ENCODE results near the gene DEGS2.
"Not testable (repeated sequence)": the region's sequence is repeated elsewhere in the genome, so short reads cannot be mapped to it uniquely, and the experiment has no call there.

Gene DEGS2

GRCh38 chr14:100159094-100159864 is at the start of gene DEGS2:
DEGS2 (minus strand) TSS chr14:100159645; CDS start chr14:100159587, 58 bp downstream.
- no peak for DNase-seq

- DNase-seq, result not testable (repeated sequence)
Measured at GRCh38 chr14:100208136-100208535, 48.7 kb upstream of the DEGS2 start.

- DNase-seq, result not testable (repeated sequence)
Measured at GRCh38 chr14:100207588-100207987, 48.1 kb upstream of the DEGS2 start.

- DNase-seq, result not testable (repeated sequence)
Measured at GRCh38 chr14:100204835-100205167, 45.4 kb upstream of the DEGS2 start.

- no peak for DNase-seq
Measured at GRCh38 chr14:100203962-100204834, 44.8 kb upstream of the DEGS2 start.

- no peak for DNase-seq
Measured at GRCh38 chr14:100203146-100203545, 43.7 kb upstream of the DEGS2 start.

GRCh38 chr14:100202712-100203111 is 43.3 kb upstream of the DEGS2 start:
- DNase-seq, result no peak

- no peak for DNase-seq
Measured at GRCh38 chr14:100201701-100202100, 42.3 kb upstream of the DEGS2 start.

GRCh38 chr14:100200311-100200710 is 40.9 kb upstream of the DEGS2 start:
- DNase-seq, result no peak

- DNase-seq, result no peak
Measured at GRCh38 chr14:100199240-100199860, 39.9 kb upstream of the DEGS2 start.

- DNase-seq, result no peak
Measured at GRCh38 chr14:100193417-100194357, 34.2 kb upstream of the DEGS2 start.

GRCh38 chr14:100192672-100193416 is 33.4 kb upstream of the DEGS2 start:
- DNase-seq, result peak; percentile 94 to 98

GRCh38 chr14:100192250-100192671 is 32.8 kb upstream of the DEGS2 start:
- DNase-seq, result no peak

- DNase-seq, result no peak
Measured at GRCh38 chr14:100191584-100192249, 32.3 kb upstream of the DEGS2 start.

- DNase-seq, result no peak
Measured at GRCh38 chr14:100190126-100190525, 30.7 kb upstream of the DEGS2 start.

- no peak for DNase-seq
Measured at GRCh38 chr14:100188392-100189030, 29.1 kb upstream of the DEGS2 start.

- DNase-seq, result no peak
Measured at GRCh38 chr14:100187247-100187833, 27.9 kb upstream of the DEGS2 start.

- not testable (repeated sequence) for DNase-seq
Measured at GRCh38 chr14:100181876-100182551, 22.6 kb upstream of the DEGS2 start.

GRCh38 chr14:100180671-100181070 is 21.2 kb upstream of the DEGS2 start:
- DNase-seq, result not testable (repeated sequence)

All from Kasumi-1 (cell line).